Stimulated activated CD8-positive, alpha-beta memory T cell treated with anti-CD3 and anti-CD28 coated beads, Interleukin-4, amount 100 ng/mL, for 24 hours (primary cell): ENCODE results near the gene ACSL3.
"Not testable (repeated sequence)": the region's sequence is repeated elsewhere in the genome, so short reads cannot be mapped to it uniquely, and the experiment has no call there.

Experiments used
- DNase-seq: peaks from one replicate; pipeline ENCODE4 v3.0.0-alpha.2; 2020; ENCODE audit warnings: low read depth

Gene ACSL3

GRCh38 chr2:222860740-222861410, at the start of gene ACSL3:
ACSL3 (plus strand) TSS chr2:222861036; CDS start chr2:222908773, 47,737 bp downstream.
- peak; percentile 90 for DNase-seq

DNA sequence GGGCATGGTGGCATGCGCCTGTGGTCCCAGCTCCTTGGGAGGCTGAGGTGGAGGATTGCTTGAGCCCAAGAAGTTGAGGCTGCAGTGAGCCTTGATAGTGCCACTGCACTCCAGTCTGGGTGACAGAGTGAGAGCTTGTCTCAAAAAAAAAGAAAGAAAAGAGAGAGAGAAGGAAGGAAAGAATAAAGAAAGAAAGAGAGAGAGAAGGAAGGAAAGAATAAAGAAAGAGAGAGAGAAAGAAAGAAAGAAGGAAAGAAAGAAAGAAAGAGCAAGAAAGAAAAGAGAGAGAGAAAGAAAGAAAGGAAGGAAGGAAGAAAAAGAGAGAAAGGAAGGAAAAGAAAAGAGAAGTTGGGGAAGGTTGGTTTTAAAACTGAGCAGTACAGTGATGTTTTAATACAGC, 49.0 kb upstream of the ACSL3 start:
- DNase-seq: no peak

DNA sequence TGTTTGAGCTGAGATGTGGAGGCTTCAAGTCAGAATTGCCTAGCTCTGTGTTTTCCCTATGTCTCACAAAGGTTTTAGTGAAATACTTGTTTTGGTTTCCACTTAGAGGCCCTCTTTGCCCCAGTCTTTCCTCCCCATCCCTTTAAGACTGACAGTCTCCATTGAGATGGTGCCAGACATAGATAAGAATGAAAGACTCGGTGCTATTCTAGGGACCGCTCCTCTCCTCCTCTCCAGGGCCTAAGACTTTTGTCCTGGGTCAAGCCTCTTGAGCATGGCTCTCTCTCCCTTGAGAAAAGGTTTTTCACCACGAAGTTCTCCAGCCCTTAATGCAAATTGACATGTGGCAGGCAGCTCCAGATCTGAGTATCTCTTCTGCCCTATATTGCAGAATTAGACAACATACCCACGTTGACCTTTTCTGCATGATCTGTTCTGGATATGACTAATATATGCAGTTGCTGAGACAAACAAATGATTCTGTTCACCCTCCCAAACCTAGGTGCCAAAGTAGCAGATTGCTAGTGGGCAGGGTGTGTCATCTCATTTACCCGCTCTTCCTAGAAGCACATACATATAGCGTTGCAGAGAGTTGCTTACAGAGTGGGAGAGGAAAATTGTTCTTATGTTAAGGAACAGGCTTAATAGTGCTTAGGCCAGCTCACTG, 47.5 kb upstream of the ACSL3 start:
- no peak for DNase-seq

DNA sequence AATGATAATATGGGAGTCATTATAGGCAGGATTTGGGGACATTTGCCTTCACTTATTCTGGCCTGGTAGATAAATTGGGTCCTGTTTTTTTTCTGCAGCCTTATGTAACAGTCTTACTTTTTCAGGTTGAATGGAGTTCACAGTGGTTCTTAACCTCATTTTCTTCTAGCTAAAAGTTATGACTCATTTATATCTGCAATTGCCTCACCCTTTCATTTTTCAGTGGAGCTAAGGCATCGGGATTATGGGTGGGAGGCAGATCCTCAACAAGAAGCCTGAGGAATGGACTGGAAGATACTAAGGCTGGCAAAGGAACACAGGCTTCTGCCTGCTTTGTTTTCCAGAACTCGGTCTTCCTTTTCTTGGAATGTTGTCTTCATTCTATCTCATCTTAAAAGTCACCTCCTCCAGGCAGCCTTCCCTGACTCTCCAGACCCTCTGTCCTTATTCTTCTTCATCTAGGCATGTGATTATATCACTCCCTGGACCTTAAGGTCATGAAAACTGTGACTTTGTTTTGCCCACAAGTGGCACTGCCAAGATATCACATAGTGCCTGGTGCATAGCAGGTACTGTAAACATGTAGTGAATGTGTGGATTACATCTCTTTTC, 41.0 kb upstream of the ACSL3 start:
- DNase-seq: no peak

DNA sequence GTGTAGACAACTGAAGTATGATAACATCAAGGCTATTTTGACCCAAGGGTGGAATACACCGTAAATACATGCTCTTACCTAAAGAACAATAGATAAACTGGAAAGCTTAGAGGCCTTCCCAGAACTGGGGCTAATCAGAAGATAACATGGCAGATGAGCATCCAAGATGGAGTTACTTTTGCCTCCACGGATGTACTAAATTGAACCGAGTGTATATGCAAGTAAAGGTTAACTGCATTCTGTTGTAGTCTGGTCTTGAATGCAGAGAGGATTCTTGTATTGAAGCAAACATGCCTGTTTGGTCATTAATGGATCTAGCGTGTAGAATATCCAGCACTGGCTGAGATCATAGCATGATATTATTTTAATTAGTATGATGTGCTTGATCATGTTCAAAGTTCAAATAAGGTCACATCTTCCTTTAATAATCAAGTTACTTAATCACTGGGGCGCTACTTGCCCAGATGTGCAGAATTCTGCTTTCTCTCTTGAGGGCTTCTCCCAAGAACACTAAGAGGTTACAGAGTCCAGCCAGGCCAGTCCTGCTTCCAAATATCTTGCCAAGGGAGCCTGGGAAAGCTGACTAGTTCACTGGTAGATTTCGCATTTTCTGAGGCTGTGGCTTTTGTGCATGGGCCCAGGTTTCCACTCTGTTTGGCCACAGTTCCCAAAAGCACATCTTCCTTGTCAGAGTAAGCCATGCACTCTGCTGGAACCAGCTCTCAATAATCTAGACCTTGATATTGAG, 37.5 kb upstream of the ACSL3 start:
- no peak for DNase-seq

DNA sequence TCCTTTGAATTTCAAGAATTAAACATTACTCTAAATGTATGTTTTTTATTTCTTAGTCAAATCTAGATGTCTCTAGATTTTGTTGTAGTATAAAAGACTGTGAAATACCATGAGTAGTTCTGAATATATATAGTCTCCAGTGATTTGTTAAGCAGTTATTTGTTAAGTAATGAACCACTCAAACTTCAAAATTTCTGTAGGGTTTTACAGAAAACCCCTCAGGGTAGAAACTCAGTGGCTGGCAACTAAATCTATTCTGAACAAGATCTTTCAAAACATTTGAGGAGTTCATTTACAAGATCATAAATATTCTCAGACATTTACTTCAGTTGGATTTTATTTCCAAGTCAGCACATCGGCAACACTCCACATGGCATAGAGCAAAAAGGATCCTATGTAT, 35.8 kb upstream of the ACSL3 start:
- DNase-seq: no peak

- no peak for DNase-seq
Observed at GRCh38 chr2:222827417-222827816, 33.4 kb upstream of the ACSL3 start.

GRCh38 chr2:222828572-222828971, 32.3 kb upstream of the ACSL3 start:
- no peak for DNase-seq

GRCh38 chr2:222830164-222830563, 30.7 kb upstream of the ACSL3 start:
- DNase-seq: no peak

DNA sequence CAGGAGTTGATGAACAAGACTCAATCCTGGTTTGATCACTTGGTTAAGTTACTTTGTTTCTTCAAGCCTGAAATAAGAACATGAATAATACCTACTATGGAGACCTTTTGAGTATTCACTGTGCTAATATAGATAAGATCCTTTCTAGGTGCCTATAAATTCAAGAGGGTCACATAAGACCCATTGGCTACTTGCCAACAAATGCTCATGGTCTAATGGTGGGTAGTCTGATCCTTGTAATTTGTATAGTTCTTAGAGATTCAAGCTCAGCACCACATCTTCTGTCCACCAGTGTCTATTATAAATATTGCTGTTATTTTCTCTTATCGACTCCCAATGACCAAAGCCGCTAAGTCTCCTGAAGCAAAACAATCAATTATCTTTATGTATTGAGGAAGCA, 27.4 kb upstream of the ACSL3 start:
- no peak for DNase-seq

GRCh38 chr2:222835143-222835822, 25.6 kb upstream of the ACSL3 start:
- no peak for DNase-seq

GRCh38 chr2:222835823-222836151, 25.0 kb upstream of the ACSL3 start:
- no peak for DNase-seq

DNA sequence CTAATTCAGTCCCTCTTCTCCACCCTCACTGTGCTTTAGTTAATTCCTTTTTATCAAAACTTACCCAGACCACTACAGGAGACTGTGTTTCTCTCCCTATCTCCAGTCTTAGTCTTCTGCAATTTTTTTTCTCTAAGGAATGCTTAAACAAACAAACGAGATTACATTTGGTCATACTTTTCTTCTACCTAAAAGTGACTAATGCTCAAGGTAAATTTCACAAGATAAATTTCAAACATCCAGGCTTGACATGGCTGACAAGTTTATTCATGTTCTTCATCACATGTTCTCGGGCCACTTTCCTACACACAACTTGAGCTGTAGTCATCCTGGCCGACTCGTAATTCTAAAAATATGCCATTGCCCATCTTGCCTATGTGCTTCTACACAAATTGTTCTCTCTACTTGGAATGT, 23.2 kb upstream of the ACSL3 start:
- no peak for DNase-seq

GRCh38 chr2:222840060-222840802, 20.6 kb upstream of the ACSL3 start:
- no peak for DNase-seq

GRCh38 chr2:222842491-222843174, 18.2 kb upstream of the ACSL3 start:
- DNase-seq: no peak

GRCh38 chr2:222844323-222844722, 16.5 kb upstream of the ACSL3 start:
- no peak for DNase-seq

- DNase-seq: not testable (repeated sequence)
Observed at GRCh38 chr2:222845314-222845713, 15.5 kb upstream of the ACSL3 start.

DNA sequence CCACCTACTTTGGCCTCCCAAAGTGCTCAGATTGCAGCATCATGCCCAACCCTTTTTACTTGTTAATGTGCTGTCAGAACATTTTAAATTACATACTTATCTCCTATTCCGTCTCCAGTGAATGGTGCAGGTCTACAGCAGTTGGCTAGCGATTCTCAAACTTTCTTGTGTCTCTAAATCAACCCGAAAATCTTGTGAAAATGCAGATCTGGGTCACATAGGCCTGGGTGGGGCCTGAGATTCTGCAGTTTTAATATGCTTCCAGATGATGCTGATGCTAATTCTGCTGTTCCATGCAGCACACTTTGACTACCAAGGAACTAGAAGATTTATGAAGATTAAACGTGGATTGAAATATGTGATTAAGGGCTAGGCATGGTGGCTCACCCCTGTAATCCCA, 14.8 kb upstream of the ACSL3 start:
- no peak for DNase-seq

GRCh38 chr2:222848031-222848430, 12.8 kb upstream of the ACSL3 start:
- DNase-seq: not testable (repeated sequence)

DNA sequence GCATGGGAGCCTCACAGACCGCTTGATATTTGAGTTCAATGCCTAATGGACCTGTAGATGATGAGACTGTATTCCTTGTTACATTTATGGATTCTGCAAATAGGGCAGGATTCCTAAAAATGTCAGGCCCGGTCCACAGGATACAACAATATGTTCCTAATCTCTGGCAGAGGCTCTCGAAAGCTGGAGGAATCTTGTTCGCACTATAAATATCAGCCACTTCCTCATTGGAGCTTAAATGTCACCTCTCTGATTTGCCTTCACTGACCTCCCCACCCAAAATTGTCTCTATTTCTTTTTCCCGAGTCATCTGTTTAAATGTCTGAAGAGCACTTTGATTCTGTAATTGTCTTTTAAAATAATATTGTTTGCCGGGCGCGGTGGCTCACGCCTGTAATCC, 12.0 kb upstream of the ACSL3 start:
- no peak for DNase-seq
